ENCODE data around the gene ZFYVE16.

- no peak for TF ChIP-seq CTCF (IDR thresholded peaks at IDR 0.05)
- no peak for TF ChIP-seq EZH2 (IDR thresholded peaks at IDR 0.05)
Observed at GRCh38 chr5:80369521-80369920, 38.3 kb upstream of the ZFYVE16 start.

Measured in neural progenitor cell (in vitro differentiated cells).